Stomach (tissue), 4 donors: ENCODE results near the gene SOCS7.

Source experiments
- EP300 ChIP-seq: sonication (generic); formaldehyde crosslinking; IDR thresholded peaks from one replicate; pipeline ENCODE4 v1.6.1; 2017; ENCODE audit warnings: antibody characterized with exemption
- POLR2A ChIP-seq, 4 donors: fragments of 450-650 bp; IDR thresholded peaks; one replicate each; pipeline ENCODE4 v1.6.1; 2016; ENCODE audit warnings: antibody characterized with exemption in 4 of 4, control low read depth in 2 of 4, mild to moderate bottlenecking in 1 of 4, moderate library complexity in 1 of 4
- POLR2AphosphoS5 ChIP-seq, 3 donors: sonication (generic); formaldehyde crosslinking; IDR thresholded peaks; one replicate each; pipeline ENCODE4 v1.6.1; 2016; ENCODE audit warnings: antibody characterized with exemption in 3 of 3
- TF ChIP-seq, protein P1 (sequence below), 7 experiments: fragments of 450-650 bp in 4 of 7; fragments of 200-600 bp in 3 of 7; sonication (generic) in 3 of 7; IDR thresholded peaks; one replicate each; pipeline ENCODE4 v1.5.1; 2016 to 2019; ENCODE audit warnings: antibody characterized with exemption in 7 of 7, control low read depth in 2 of 7, mild to moderate bottlenecking in 1 of 7

DNA sequence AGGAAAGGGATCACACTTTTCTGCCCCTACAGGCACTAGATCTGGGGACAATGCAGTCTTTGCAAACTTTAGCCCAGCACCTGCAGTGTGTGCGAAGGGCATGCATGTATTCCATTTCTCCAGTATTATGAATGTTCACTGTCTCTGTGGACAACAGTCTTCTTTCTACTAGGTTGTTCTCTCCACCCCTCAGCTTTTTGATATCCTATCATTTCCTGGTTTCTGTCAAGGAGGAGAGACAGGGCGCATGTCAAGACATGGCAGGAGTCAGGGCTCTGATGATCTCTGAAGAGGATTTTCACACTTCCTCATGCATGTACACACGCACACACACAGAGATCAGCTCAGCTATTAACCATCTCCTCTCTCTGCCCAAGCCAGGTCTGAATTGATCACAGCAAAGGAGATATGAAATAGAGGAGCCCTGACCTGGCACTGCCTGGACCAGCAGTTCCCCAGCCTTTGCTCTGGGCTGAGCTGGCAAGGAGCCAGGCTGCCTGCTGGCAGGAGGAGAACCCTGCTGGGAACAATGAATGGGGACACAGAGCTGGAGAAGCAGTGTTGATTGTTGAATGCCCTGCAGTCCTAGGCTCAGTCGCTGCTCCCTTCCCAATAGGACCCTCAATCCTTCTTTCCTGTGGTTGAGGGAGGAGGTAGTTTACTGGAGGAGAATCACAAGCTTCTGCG is 10.5 kb upstream of the SOCS7 start:
- no peak for TF ChIP-seq POLR2AphosphoS5 (IDR thresholded peaks at IDR 0.05)
- no peak for TF ChIP-seq POLR2A (IDR thresholded peaks at IDR 0.05)
- TF ChIP-seq, protein P1, sequence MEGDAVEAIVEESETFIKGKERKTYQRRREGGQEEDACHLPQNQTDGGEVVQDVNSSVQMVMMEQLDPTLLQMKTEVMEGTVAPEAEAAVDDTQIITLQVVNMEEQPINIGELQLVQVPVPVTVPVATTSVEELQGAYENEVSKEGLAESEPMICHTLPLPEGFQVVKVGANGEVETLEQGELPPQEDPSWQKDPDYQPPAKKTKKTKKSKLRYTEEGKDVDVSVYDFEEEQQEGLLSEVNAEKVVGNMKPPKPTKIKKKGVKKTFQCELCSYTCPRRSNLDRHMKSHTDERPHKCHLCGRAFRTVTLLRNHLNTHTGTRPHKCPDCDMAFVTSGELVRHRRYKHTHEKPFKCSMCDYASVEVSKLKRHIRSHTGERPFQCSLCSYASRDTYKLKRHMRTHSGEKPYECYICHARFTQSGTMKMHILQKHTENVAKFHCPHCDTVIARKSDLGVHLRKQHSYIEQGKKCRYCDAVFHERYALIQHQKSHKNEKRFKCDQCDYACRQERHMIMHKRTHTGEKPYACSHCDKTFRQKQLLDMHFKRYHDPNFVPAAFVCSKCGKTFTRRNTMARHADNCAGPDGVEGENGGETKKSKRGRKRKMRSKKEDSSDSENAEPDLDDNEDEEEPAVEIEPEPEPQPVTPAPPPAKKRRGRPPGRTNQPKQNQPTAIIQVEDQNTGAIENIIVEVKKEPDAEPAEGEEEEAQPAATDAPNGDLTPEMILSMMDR (IDR thresholded peaks at IDR 0.05) = no peak
- TF ChIP-seq EP300 = no peak
